ENCODE measurements around the gene ITPKB.

ITPKB gene

GRCh38 chr1:226649780-226650179 lies 89.3 kb downstream of the ITPKB start:
- peak overlapping the region; percentile 56 for H3K27ac ChIP-seq (ENCODE audit: low read depth, low read length, poor library complexity, severe bottlenecking)
- H3K79me2 ChIP-seq (ENCODE audit: insufficient read depth, low read length) = no peaks in the 10 kb centered on the region

GRCh38 chr1:226649244-226649643 lies 89.8 kb downstream of the ITPKB start:
- H2AFZ ChIP-seq (ENCODE audit: low read length) = no peak overlapping the region
- H3K27me3 ChIP-seq (ENCODE audit: insufficient read depth, low read length) = no peaks in the 10 kb centered on the region
- H3K36me3 ChIP-seq (ENCODE audit: insufficient read depth, low read length) = peaks cover 50% of the 10 kb centered on the region
- no peaks in the 10 kb centered on the region for H3K79me2 ChIP-seq (ENCODE audit: insufficient read depth, low read length)
- no peak overlapping the region for H3K9ac ChIP-seq (ENCODE audit: low read length)
- H3K9me2 ChIP-seq (ENCODE audit: low read depth, low read length) = no peaks in the 10 kb centered on the region
- no peaks in the 10 kb centered on the region for H4K20me1 ChIP-seq (ENCODE audit: insufficient read depth, low read length)
- no peak overlapping the region for H3K4me2 ChIP-seq (ENCODE audit: low read length)
- TF ChIP-seq EZH2 (IDR thresholded peaks at IDR 0.05; ENCODE audit: borderline replicate concordance, low read length) (no peak), CTCF (IDR thresholded peaks at IDR 0.05; ENCODE audit: low read length) (no peak)
- H3K4me1 ChIP-seq (ENCODE audit: insufficient read depth, low read length, severe bottlenecking) = peaks cover 28% of the 10 kb centered on the region
- no peak overlapping the region for H3K27ac ChIP-seq (ENCODE audit: low read depth, low read length, poor library complexity, severe bottlenecking)
- H3F3A ChIP-seq (ENCODE audit: insufficient read depth, low read length) = peaks cover 9% of the 10 kb centered on the region; the same call in 1 of the 2 replicates
- H3K9me3 ChIP-seq (ENCODE audit: low read length) = no peaks in the 10 kb centered on the region
- H3K4me3 ChIP-seq (ENCODE audit: low read depth, low read length, poor library complexity, severe bottlenecking) = no peak overlapping the region

More at GRCh38 chr1:226649780-226650179, 89.3 kb downstream of the ITPKB start:
- H2AFZ ChIP-seq (ENCODE audit: low read length) = no peak overlapping the region
- H3K9me2 ChIP-seq (ENCODE audit: low read depth, low read length) = no peaks in the 10 kb centered on the region
- no peaks in the 10 kb centered on the region for H3K27me3 ChIP-seq (ENCODE audit: insufficient read depth, low read length)
- H3K4me3 ChIP-seq (ENCODE audit: low read depth, low read length, poor library complexity, severe bottlenecking) = no peak overlapping the region
- no peaks in the 10 kb centered on the region for H4K20me1 ChIP-seq (ENCODE audit: insufficient read depth, low read length)
- H3K36me3 ChIP-seq (ENCODE audit: insufficient read depth, low read length) = peaks cover 47% of the 10 kb centered on the region
- H3F3A ChIP-seq (ENCODE audit: insufficient read depth, low read length) = peaks cover 14% of the 10 kb centered on the region; the same call in 1 of the 2 replicates
- H3K4me2 ChIP-seq (ENCODE audit: low read length) = peak overlapping the region; percentile 13; the same call in 1 of the 2 replicates
- TF ChIP-seq EZH2 (IDR thresholded peaks at IDR 0.05; ENCODE audit: borderline replicate concordance, low read length) (no peak), CTCF (IDR thresholded peaks at IDR 0.05; ENCODE audit: low read length) (peak; percentile 42; the same call in 1 of the 2 replicates)
- H3K9ac ChIP-seq (ENCODE audit: low read length) = no peak overlapping the region; the same call in 1 of the 2 replicates
- H3K9me3 ChIP-seq (ENCODE audit: low read length) = no peaks in the 10 kb centered on the region
- peaks cover 23% of the 10 kb centered on the region for H3K4me1 ChIP-seq (ENCODE audit: insufficient read depth, low read length, severe bottlenecking)

- no peaks in the 10 kb centered on the region for H4K20me1 ChIP-seq (ENCODE audit: insufficient read depth, low read length)
- peaks cover 50% of the 10 kb centered on the region for H3K36me3 ChIP-seq (ENCODE audit: insufficient read depth, low read length)
- H3K4me3 ChIP-seq (ENCODE audit: low read depth, low read length, poor library complexity, severe bottlenecking) = no peak overlapping the region
- no peaks in the 10 kb centered on the region for H3K9me2 ChIP-seq (ENCODE audit: low read depth, low read length)
- no peak for TF ChIP-seq EZH2 (IDR thresholded peaks at IDR 0.05; ENCODE audit: borderline replicate concordance, low read length)
- no peak for TF ChIP-seq CTCF (IDR thresholded peaks at IDR 0.05; ENCODE audit: low read length)
- no peak overlapping the region for H2AFZ ChIP-seq (ENCODE audit: low read length)
- peaks cover 1% of the 10 kb centered on the region; the same call in 1 of the 2 replicates for H3F3A ChIP-seq (ENCODE audit: insufficient read depth, low read length)
- no peaks in the 10 kb centered on the region for H3K9me3 ChIP-seq (ENCODE audit: low read length)
- no peak overlapping the region for H3K9ac ChIP-seq (ENCODE audit: low read length)
- no peak overlapping the region for H3K27ac ChIP-seq (ENCODE audit: low read depth, low read length, poor library complexity, severe bottlenecking)
- H3K79me2 ChIP-seq (ENCODE audit: insufficient read depth, low read length) = no peaks in the 10 kb centered on the region
- H3K27me3 ChIP-seq (ENCODE audit: insufficient read depth, low read length) = no peaks in the 10 kb centered on the region
- H3K4me2 ChIP-seq (ENCODE audit: low read length) = no peak overlapping the region
- peaks cover 36% of the 10 kb centered on the region for H3K4me1 ChIP-seq (ENCODE audit: insufficient read depth, low read length, severe bottlenecking)
These were observed 90.7 kb downstream of the ITPKB start for GRCh38 chr1:226648421-226648820.
